IPS-NIHi11 (cell line): ENCODE data around the gene GRK4.
"Not testable (repeated sequence)": the region's sequence is repeated elsewhere in the genome, so short reads cannot be mapped to it uniquely, and the experiment has no call there.

Source experiments
- DNase-seq: peaks from one replicate; pipeline ENCODE4 v3.0.0; 2012; ENCODE audit warnings: mixed read lengths, low spot score

GRK4 gene

DNA sequence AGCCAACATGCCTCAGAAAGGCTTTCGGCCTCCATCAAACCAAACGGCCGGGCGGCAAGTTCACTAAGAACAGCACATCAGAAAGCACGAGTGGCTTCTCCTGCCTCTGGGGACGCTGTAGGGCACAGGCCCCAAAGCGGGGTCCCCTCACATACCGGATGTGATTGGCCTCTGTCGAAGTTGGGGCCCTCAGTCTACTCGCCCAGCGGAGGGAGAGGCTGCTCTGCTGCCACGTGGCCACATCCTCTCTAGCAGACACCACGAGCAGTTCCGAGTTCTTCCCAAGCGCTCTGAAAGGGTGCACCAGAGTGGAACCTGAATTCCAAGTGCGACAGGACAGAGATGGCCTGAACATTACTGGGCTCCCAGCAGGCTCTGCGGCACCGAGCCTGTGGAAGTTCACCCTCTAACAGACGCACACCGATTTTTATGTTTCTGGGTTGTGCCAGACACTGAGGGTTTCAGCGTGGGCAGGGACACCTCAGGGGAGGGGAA is 21.3 kb upstream of the GRK4 start:
- DNase-seq = no peak

DNA sequence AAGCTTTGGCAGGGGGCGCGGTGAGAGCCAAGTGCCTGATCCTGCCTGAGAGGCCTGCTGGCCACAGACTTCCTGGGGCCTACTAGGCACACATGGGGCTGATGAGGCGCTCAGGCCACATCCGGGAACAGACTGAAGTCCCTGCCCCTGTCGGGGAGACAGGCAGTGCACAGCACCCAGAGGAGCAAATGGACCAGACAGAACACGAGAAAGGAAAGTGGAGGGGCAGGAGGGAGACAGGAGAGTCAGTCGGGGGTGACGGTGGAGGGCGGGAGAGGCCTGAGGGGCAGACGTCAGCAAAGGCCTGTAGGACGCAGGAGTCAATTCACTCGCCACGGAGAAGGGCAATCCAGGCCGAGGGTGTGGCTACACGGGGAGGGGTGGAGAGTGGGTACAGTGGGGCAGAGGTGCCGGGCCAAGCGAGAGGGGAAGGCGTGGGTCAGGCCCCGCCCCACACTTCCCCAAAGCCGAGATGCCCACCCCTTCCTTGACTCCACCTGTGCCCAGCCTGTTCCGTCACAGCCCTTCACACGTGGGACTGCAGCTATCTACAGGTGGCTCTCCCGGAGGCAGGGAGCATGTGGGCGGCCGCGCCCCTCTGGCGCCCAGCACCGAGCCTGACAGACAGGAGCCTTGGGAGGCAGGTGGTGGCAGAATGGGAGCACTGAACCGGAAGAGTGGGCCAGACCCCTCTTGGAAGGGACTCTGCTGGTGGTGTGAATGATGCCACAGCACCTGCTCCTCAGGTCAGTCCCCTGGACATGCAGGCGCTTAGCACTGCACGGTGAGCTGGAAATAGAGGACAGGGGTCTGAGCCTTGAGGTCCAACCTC is 20.6 kb upstream of the GRK4 start:
- DNase-seq = no peak

DNA sequence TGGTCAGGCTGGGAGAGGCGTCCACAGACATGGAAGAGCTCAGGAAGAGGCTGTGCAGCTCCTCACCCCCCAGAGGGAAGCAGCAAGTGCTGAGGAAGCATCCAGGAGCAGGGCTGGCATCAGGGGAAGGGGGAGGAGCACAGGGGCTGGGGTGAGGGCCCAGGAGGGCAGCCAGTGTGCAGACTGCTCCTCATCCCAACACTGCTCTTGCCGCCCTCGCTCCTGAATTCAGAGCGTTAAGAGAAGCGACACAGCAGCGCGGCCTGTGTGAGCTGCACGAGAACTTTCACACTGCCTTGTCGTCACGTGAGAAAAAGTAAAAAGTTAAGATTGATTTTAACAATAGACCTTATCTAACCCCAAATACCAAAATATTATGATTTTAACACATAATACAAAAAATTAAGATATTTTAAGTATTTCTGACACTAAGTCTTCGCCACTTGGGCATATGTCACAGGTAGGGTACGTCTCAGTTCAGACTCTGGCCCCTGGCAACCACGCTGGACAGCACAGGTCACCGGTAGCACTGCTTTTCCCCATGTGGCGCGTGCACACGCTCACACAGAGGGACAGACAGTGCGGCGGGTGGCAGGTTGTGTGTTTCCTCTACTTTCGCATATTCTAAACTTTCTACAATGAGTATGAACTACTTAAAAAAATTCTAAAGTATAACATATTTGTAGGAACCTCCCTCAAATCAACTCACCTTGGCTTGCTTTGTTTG is 19.8 kb upstream of the GRK4 start:
- DNase-seq = no peak

DNA sequence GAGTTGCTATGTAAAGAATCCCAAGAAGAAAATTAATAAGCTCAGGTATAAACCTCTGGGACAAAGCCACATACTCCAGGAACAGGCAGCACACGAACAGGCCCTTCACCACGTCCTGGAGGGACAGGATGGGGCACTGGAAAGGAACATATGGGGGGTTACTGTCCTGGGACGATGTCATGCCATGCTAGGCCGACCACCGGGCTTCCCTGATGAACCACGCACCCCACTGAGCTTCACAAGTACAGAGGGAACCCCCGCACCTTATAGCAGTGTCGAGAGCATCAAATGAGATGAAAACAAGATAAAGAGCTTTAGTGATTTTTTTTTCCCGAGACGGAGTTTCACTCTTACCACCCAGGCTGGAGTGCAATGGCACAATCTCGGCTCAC is 19.3 kb upstream of the GRK4 start:
- no peak for DNase-seq

DNA sequence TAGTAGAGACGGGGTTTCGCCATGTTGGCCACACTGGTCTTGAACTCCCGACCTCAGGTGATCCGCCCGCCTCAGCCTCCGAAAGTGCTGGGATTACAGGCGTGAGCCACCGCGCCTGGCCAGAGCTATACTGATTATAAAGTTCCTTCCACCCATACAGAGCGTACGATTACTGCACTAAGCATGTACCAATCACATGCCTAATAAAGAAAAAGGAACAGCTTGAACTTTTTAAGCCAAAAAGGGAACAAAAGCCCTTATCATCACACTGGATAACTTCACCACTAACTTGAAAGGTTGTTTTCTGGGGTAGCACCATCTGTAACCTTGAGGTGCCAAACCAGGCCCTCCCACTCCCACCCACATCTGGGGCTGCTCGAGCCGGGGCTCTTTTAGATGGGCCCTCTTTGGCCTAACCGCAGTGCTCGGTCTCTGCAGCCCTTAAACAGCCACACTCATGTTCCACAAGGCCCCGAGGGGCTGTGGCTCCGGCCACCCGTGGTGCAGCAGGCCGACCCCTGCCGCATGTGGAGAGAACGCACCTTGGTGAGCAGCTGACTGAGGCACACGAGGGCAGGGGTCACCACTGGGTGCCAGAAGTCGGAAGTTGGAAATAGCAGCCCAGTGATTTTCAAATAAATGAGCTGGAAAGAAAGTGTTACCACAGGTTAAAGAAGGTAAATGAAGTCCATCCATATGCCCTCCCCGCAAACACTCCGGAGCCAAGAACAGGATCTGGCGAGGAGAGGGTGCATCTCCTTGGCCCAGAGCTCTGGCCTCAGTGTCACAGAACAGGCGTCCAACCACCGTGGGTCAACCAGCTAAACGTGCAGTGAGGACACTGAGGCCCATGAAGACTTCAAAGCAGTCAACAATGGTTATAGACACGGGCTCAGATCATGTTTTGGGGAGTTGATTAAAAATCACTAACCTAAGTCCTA is 18.5 kb upstream of the GRK4 start:
- DNase-seq = no peak

DNA sequence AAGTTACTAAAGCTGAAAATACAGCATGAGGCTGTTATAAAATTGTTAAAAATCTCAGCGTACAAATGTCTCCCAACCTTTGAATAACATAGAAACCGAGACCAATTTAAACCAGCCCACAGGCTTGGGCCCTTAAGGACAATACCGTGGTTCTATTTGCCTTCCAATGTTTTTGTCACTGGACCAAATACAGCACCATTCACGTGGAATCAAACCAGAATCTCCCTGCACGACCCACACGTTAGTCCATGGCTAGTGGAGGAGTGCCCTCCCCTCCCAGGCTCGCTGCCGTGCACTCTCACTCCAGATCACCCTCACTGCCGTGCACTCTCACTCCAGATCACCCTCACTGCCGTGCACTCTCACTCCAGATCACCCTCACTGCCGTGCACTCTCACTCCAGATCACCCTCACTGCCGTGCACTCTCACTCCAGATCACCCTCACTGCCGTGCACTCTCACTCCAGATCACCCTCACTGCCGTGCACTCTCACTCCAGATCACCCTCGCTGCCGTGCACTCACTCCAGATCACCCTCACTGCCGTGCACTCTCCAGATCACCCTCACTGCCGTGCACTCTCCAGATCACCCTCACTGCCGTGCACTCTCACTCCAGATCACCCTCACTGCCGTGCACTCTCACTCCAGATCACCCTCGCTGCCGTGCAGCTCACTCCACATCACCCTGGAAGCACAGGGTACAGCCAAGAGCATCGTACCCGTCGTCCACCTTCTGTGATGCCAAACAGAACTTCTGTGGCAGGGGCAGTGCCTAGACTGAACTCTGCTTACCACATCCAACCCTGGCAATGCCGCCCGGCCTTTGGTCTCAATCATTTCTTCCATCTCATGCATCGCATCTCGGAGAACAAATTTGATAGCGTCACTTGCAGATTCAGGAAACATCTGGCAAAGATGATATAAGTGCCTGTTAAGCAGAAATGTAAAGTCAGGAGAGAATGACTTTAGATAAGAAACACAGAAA is 17.5 kb upstream of the GRK4 start:
- not testable (repeated sequence) for DNase-seq

DNA sequence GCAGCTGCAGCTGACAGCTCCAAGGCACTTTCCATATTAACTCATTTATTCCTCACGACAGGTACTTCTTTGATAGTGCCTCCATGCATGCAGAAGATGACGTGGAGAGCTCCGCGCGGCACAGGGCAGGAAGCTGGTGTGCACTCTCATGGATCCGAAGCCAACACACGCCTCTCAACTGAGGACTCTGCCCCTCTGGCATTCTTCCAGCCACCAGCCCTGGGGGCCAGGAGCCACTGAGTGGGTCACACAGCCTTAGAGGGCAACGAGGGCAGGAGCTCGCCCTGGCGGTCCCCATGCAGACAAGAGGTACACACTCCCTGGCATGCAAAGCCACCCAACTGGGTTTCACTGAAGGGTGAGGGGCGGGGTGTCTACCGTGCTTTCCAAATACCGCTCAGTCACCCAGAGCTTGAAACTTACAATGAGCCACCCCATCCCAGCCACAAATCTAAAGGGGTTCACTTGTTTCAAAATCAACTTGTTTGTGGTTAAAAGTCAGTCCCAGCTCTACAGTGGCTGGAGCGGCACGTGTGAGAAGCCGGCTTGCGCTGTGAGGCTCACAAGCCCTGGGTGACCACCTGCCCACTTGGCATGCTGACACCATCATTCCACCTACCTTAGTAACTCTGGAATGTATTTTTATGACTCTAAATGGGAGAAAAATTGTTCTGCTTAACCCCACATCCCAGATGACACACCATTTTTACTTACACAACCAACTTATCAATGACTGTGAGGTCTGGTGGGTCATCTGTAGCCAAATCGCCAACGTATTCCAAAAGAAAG is 16.4 kb upstream of the GRK4 start:
- DNase-seq = no peak

DNA sequence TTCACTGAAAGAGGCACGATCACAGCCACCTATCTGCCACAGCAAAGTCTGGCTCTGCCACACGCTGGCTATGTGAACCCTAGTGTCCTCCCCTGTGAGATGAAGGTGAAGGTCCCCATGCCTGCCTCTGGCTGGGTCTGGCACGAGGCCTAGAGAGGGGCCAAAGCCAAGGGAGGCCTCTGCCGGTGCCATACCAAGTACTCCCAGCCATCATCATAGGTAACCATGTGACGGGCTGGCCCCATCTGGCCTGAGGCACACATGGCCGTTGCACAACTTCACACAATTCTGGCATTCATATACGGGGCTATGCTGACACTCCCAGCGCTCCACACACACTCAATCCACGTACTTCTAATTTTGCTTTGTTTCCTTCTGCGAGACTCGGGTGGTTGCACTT is 15.4 kb upstream of the GRK4 start:
- no peak for DNase-seq

DNA sequence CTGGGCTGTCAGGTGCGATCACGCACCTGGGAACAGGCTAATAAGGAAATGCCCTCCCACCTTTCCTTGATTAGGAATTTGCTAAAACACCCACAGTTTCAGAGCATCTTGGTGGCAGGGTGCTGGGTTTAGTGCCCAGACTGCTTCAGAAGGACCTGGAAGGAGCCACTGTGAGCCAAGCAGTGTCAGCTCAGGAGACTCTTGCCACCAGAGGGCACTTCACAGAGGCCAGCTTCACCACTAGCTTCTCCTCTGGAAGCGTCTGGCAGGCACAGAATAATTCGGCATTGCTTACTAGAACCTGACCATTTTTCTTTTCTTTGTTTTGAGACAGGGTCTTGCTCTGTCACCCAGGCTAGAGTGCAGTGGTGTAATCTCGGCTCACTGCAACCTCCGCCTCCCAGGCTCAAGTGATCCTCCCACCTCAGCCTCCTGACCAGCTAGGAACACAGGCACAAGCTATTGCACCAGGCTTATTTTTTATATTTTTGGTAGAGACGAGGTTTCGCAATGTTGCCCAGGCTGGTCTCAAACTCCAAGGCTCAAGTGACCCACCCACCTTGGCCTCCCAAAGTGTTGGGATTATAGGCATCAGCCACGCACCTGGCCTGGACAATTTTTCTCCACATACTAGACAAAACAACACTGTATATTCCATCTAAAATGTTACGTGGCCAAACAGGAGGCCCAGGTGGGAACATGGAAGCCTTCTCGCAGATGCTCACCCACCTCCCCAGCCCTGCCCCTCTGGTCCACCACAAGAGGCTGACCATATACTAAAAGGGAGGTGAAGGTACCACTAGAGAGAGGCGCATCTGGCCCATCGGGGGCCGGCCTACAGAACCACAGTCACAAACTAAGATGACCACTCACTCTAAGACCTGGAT is 14.2 kb upstream of the GRK4 start:
- DNase-seq = no peak

DNA sequence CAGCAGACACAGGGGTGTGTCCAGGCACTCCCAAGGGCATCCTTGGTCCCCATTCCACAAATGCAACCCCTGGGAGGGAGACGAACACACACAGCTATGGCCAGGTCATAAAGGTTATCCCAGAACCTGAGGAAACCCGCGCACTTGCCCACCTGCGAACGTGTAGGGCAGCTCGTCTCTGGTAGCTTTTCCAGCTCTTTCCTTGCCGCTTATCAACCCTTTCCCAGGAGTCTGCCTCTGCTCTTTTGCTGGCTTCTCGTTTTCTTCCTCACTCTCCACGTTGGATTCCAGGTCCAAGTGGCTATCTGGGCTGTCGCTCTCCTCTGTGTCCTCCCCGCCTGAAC is 13.6 kb upstream of the GRK4 start:
- DNase-seq = no peak

DNA sequence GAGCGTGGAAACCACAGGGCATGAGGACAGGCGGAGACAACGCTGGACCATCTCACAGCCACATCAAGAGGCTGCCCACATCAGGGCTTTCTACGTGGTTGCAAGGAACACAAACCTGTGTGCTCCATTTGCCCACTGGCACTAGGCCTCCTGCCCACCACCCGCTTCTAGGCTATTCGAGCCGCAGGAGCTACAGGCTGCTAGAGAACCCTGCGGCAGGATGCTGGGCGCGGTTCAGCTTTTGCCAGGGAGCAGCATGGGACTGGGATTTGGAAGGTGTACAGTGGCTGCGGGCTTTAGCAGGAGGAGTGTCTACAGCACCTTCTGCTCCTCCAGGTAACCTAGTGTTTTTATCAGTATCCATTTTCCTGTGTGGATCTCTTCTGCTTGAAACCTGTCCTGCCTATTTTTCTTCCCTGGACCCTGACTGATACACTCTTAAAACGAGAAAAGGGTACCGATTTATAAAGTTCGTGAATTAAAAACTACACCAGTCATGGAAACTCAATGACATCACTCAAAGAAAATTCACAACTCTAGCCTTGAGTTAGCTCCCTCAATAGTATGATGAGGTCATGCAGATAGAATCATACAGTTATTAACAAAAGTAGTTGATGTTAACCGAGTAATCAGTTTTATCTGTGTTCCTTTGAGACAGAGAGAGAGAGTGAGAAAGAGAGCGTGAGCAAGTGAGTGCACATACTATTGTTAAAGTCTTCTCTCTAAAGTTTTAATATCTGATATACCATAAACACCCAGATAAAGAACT is 13.0 kb upstream of the GRK4 start:
- DNase-seq = no peak

DNA sequence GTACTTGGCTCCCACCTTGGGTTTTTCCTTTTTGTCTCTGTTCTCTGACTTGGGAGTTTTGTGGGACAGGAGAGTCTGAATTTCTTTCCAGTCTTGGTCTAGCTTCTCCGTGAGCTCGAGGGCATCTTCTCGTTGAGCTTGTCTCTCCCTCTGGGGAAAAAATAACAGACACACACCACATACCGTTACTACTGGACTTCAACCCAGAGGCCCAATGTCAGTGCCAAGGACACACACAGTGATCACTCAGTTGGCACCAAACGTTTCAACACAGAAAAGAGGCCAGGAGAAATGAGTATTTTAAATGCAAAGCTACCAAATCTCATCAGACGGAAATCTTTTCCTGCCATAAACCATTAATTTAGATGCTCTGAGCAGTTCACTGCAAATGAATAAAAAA is 9.9 kb upstream of the GRK4 start:
- no peak for DNase-seq

DNA sequence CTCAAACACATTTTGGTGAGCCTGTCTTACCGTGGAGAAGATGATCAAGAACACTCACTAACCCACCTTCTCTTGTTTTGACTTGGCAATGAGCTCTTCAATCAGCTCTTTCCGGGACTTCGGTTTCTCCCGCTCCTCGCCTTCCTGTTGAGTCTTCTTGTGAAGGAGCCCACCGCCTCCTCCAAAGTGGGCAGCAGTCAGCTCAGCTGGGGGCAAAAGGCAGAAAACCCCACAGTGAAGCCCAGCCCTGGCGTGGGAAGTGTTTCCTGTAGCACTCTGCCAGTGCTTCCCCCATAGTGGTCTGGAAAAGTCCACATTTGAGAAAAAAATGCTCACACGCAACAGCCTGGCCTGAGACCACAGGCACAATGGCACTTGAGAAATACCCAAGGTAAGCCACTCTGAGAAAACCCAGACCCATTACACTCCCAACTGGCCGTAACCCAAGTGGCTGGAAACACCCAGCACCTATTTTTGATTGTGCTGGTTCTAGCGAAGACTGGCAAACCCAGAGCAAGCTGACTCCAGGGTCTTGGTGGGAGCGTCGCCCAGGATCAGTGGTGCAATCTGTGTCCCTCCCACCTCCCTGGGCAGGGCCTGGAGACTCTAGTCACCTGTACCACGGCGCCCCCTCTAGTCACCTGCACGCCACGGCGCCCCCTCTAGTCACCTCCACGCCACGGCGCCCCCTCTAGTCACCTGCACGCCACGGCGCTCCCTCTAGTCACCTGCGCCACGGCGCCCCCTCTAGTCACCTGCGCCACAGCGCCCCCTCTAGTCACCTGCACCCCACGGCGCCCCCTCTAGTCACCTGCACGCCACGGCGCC is 8.8 kb upstream of the GRK4 start:
- peak; percentile 73 for DNase-seq

DNA sequence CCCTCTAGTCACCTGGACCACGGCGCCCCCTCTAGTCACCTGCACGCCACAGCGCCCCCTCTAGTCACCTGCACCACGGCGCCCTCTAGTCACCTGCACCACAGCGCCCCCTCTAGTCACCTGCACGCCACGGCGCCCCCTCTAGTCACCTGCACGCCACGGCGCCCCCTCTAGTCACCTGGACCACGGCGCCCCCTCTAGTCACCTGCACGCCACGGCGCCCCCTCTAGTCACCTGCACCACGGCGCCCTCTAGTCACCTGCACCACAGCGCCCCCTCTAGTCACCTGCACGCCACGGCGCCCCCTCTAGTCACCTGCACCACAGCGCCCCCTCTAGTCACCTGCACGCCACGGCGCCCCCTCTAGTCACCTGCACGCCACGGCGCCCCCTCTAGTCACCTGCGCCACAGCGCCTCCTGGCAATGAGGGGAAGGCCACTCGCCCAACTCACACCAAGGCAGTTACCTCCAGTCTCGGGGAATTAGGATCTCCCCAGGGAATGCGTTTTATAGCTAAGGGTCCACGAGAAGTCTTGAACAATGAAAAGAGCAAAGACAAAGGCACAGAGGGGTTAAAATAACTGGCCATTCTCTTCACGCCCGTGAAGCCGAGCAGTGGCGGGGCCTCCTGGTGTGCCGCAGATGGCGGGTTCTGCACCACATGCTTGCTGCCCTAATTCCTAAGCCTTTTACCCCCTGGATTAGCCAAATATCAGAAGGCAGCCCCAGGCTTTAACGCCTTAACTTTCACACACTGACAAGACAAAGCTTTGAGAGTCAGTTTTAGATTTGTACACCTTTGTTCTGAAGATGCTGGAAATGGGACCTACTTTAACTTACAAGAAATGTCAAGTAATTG is 8.0 kb upstream of the GRK4 start:
- not testable (repeated sequence) for DNase-seq

DNA sequence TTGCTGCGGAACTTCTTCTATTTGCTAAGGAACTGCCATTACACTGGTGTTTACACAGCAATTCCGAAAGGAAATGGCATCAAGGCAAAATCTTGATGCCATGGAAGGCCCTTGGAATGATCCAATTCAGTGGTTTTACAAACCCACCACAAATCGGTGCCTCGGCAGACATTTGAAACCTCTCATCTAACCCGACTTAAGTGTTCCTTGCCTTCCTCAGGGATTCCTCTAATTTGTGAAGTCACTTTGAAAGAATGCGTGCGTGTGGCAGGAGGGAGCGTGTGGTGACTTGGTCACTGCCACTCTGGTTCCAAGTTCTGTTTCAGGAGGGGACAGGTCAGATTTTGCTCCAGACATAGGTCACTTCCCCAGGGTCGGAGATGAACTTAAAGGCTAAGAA is 4.9 kb upstream of the GRK4 start:
- no peak for DNase-seq

DNA sequence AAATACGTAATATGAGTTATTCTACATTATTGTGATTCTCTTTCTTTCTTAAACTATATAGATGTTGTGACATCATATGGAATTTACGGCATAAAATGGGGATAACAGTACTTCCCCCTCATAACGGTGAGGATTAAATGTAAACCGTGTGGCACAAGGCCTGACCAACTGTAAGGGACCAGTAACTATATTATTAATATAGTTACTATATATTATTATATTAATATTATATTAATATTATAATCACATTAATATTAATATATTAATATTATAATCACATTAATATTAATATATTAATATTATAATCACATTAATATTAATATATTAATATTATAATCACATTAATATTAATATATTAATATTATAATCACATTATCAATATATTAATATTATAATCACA is 2.9 kb upstream of the GRK4 start:
- not testable (repeated sequence) for DNase-seq

DNA sequence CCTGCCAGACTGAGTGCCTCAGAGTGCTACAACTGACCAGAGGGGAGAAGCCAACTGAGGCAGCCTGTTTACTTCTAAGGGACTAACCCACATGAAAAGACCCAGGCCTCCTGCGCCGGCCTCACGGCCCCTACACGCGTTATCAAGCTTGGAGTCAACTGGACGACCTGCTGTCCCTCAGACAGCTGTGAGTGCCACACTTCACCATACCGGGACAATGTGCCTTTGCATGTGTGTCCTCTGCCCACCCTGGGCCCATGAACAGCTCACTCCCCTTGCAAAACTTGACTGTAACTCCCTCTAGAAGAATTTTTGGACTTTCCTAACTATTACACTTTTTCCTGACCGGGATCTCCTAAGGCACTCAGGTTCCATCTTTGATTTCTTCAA is 2.0 kb upstream of the GRK4 start:
- no peak for DNase-seq
